Activated naive CD4-positive, alpha-beta T cell treated with Interleukin-2 at 50 U/mL for 16 hours (primary cell): ENCODE results near the gene ANKRD11.
"Not testable (repeated sequence)": the region's sequence is repeated elsewhere in the genome, so short reads cannot be mapped to it uniquely, and the experiment has no call there.

Experiments
- DNase-seq: peaks from one replicate; pipeline ENCODE4 v3.0.0-alpha.2; 2020

Gene ANKRD11

GRCh38 chr16:89273741-89274472 lies 216.5 kb downstream of the ANKRD11 start:
- no peak for DNase-seq

- no peak for DNase-seq
Measured at GRCh38 chr16:89272631-89273030, 217.7 kb downstream of the ANKRD11 start.

- no peak for DNase-seq
Measured at GRCh38 chr16:89270666-89271345, 219.6 kb downstream of the ANKRD11 start.

- no peak for DNase-seq
Measured at GRCh38 chr16:89269805-89270665, 220.3 kb downstream of the ANKRD11 start.

GRCh38 chr16:89268987-89269735 lies 221.2 kb downstream of the ANKRD11 start:
- no peak for DNase-seq

- no peak for DNase-seq
Measured at GRCh38 chr16:89268585-89268984, 221.8 kb downstream of the ANKRD11 start.

- DNase-seq, result not testable (repeated sequence)
Measured at GRCh38 chr16:89267746-89268145, 222.6 kb downstream of the ANKRD11 start.

GRCh38 chr16:89266521-89267134 lies 223.7 kb downstream of the ANKRD11 start:
- DNase-seq, result no peak

- no peak for DNase-seq
Measured at GRCh38 chr16:89265647-89266046, 224.7 kb downstream of the ANKRD11 start.

- no peak for DNase-seq
Measured at GRCh38 chr16:89264800-89265550, 225.4 kb downstream of the ANKRD11 start.

- no peak for DNase-seq
Measured at GRCh38 chr16:89261691-89262563, 228.4 kb downstream of the ANKRD11 start.

- not testable (repeated sequence) for DNase-seq
Measured at GRCh38 chr16:89259901-89260300, 230.5 kb downstream of the ANKRD11 start.

GRCh38 chr16:89257757-89258465 lies 232.4 kb downstream of the ANKRD11 start:
- no peak for DNase-seq

- DNase-seq, result no peak
Measured at GRCh38 chr16:89257281-89257731, 233.1 kb downstream of the ANKRD11 start.

- DNase-seq, result peak; percentile 83
Measured at GRCh38 chr16:89256651-89257254, 233.6 kb downstream of the ANKRD11 start.

- DNase-seq, result no peak
Measured at GRCh38 chr16:89253548-89254287, 236.6 kb downstream of the ANKRD11 start.

- DNase-seq, result no peak
Measured at GRCh38 chr16:89248196-89248982, 242.0 kb downstream of the ANKRD11 start.

GRCh38 chr16:89247734-89248075 lies 242.7 kb downstream of the ANKRD11 start:
- DNase-seq, result not testable (repeated sequence)
